Breast epithelium (tissue), 4 donors: Measurements from ENCODE around the gene SERPINB2. TPM values are rescaled to one million over a fixed set of nuclear protein-coding genes. Genes with fewer than 3 reads are reported as not detected.
"Not testable (repeated sequence)": the region's sequence is repeated elsewhere in the genome, so short reads cannot be mapped to it uniquely, and the experiment has no call there.

ENCODE experiments used
- DNase-seq, 2 donors: peaks; one replicate each; pipeline ENCODE4 v3.0.0-alpha.2; 2019; ENCODE audit warnings: low spot score in 2 of 2
- H3K27ac ChIP-seq, 2 donors: fragments of 200-600 bp; sonication (generic) in 1 of 2; one replicate each; pipeline ENCODE4 v1.5.1; 2016 to 2019; ENCODE audit warnings: mild to moderate bottlenecking in 1 of 2
- H3K27me3 ChIP-seq, 2 donors: fragments of 200-600 bp; sonication (generic) in 1 of 2; one replicate each; pipeline versions ENCODE4 v1.5.1 to v1.6.0; 2017 to 2019; ENCODE audit warnings: control low read depth in 1 of 2, mild to moderate bottlenecking in 1 of 2
- H3K36me3 ChIP-seq: fragments of 200-600 bp; one replicate; pipeline ENCODE4 v1.5.1; 2019
- H3K4me1 ChIP-seq, 2 donors: fragments of 200-600 bp; sonication (generic); one replicate each; pipeline ENCODE4 v1.5.1; 2016 to 2019; ENCODE audit warnings: control low read depth in 1 of 2
- H3K4me3 ChIP-seq, 3 donors: fragments of 200-600 bp; sonication (generic); 1 replicate in 2 of 3; 2 replicates in 1 of 3; pipeline ENCODE4 v1.5.1; 2016 to 2019; ENCODE audit warnings: mild to moderate bottlenecking in 3 of 3, moderate library complexity in 2 of 3
- H3K9me3 ChIP-seq, 2 donors: fragments of 200-600 bp; sonication (generic) in 1 of 2; one replicate each; pipeline ENCODE4 v1.5.1; 2016 to 2019; ENCODE audit warnings: control low read depth in 1 of 2
- CTCF ChIP-seq, 3 donors: fragments of 450-650 bp; IDR thresholded peaks; one replicate each; pipeline ENCODE4 v1.5.1; 2016 to 2017; ENCODE audit warnings: antibody characterized with exemption in 3 of 3, mild to moderate bottlenecking in 3 of 3, moderate library complexity in 3 of 3
- POLR2A ChIP-seq: fragments of 450-650 bp; IDR thresholded peaks from one replicate; pipeline ENCODE4 v1.6.1; 2016; ENCODE audit warnings: antibody characterized with exemption, mild to moderate bottlenecking, moderate library complexity
- POLR2AphosphoS5 ChIP-seq, 3 donors: sonication (generic); formaldehyde crosslinking; IDR thresholded peaks; one replicate each; pipeline ENCODE4 v1.6.1; 2017; ENCODE audit warnings: antibody characterized with exemption in 3 of 3
- intact Hi-C: fragments of 100-400 bp; cut with DNase I; formaldehyde crosslinking; loops from one replicate; pipeline ENCODE4 v1.15.1; 2023; ENCODE audit warnings: low total_unique reads
- total RNA-seq, 3 donors: library from RNA; depleted of rRNA; stranded (reverse); fragments of >200 nt; gene quantifications; one replicate each; pipeline ENCODE4 v1.1.0, GENCODE V29; 2016

SERPINB2 gene
- total RNA-seq, 3 donors from 2014 or later = 0.32 to 16.2 TPM; not detected in 1

GRCh38 chr18:63936156-63936931 is 48.8 kb downstream of the SERPINB2 start:
- Histone ChIP-seq H3K27me3 (peaks cover 3 to 4% of the 10 kb centered on the region in 2 donors), H3K36me3 (no peaks in the 10 kb centered on the region), H3K9me3 (no peaks in the 10 kb centered on the region), H3K4me1 (no peaks in the 10 kb centered on the region), H3K27ac (no peak overlapping the region), H3K4me3 (peak overlapping the region; percentile 38 to 74 (median 51))
- peak; percentile 59 to 75 for DNase-seq
- intact Hi-C loops = no loop called here
- TF ChIP-seq CTCF (IDR thresholded peaks at IDR 0.05) (peak; percentile 28 to 66 (median 60)), POLR2AphosphoS5 (IDR thresholded peaks at IDR 0.05) (no peak)

- no peak for DNase-seq
- Histone ChIP-seq H3K36me3 (no peaks in the 10 kb centered on the region), H3K4me1 (no peaks in the 10 kb centered on the region), H3K4me3 (peak overlapping the region; percentile 38 to 74 (median 51)), H3K27me3 (peaks cover 3 to 4% of the 10 kb centered on the region in 2 donors), H3K27ac (no peak overlapping the region), H3K9me3 (no peaks in the 10 kb centered on the region)
- TF ChIP-seq POLR2AphosphoS5 (IDR thresholded peaks at IDR 0.05) = no peak
- intact Hi-C loops = no loop called here
Measured at GRCh38 chr18:63936932-63937393, 49.5 kb downstream of the SERPINB2 start.

DNA sequence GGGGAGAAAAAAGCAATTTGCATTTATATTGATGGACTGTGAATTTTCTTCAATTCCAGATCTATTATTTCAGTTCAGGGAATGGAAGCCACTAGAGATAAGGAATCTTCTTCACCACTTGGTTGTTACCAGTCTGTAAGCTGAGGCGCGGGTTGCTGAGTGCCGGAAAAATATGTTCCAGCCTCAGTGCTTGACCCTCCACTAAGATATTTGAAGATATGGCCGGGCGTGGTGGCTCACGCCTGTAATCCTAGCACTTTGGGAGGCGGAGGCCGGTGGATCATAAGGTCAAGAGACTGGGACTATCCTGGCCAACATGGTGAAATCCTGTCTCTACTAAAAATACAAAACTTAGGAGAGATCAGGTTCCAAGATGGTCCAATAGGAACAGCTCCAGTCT is 52.5 kb downstream of the SERPINB2 start:
- no peak for DNase-seq
- Histone ChIP-seq H3K27ac (no peak overlapping the region), H3K9me3 (peaks cover 0 to under 1% of the 10 kb centered on the region in 2 donors), H3K27me3 (peaks cover 3 to 4% of the 10 kb centered on the region in 2 donors), H3K4me3 (no peak overlapping the region), H3K4me1 (no peaks in the 10 kb centered on the region), H3K36me3 (no peaks in the 10 kb centered on the region)
- TF ChIP-seq CTCF (IDR thresholded peaks at IDR 0.05) (no peak), POLR2AphosphoS5 (IDR thresholded peaks at IDR 0.05) (no peak), POLR2A (no peak)
- intact Hi-C loops = no loop called here

DNA sequence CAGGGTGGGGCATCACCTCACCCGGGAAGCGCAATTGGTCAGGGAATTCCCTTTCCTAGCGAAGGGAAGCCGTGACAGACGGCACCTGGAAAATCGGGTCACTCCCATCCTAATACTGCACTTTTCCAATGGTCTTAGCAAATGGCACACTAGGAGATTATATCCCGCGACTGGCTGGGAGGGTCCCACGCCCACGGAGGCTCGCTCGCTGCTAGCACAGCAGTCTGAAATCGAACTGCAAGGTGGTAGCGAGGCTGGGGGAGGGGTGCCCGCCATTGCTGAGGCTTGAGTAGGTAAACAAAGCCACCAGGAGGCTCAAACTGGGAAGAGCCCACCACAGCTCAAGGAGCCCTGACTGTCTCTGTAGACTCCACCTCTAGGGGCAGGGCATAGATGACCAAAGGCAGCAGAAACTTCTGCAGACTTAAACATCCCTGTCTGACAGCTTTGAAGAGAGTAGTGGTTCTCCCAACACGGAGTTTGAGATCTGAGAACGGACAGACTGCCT is 53.1 kb downstream of the SERPINB2 start:
- H3K4me1 ChIP-seq, DNase-seq, intact Hi-C loops, H3K27ac ChIP-seq, H3K9me3 ChIP-seq, H3K36me3 ChIP-seq, H3K27me3 ChIP-seq, H3K4me3 ChIP-seq: not testable (repeated sequence)

- Histone ChIP-seq H3K9me3 (peaks cover 0 to 7% of the 10 kb centered on the region in 2 donors), H3K27me3 (no peaks in the 10 kb centered on the region), H3K36me3 (no peaks in the 10 kb centered on the region), H3K4me3 (no peak overlapping the region), H3K4me1 (no peaks in the 10 kb centered on the region), H3K27ac (no peak overlapping the region)
- DNase-seq = no peak
- TF ChIP-seq CTCF (IDR thresholded peaks at IDR 0.05) = no peak
- TF ChIP-seq POLR2AphosphoS5 (IDR thresholded peaks at IDR 0.05) = no peak
- intact Hi-C loops = no loop called here
Measured at GRCh38 chr18:63947051-63947790, 59.7 kb downstream of the SERPINB2 start.
